GM23338 (cell line): ENCODE measurements around the gene NINL. TPM values are rescaled to one million over a fixed set of nuclear protein-coding genes. Genes with fewer than 3 reads are reported as not detected.

Experiments used
- ATAC-seq: fragments of 200-7000 bp; cut with Tn5 transposase; 3 replicates; pipeline ENCODE4 v1.9.1; 2020
- DNase-seq: peaks from one replicate; pipeline ENCODE4 v3.0.0-alpha.2; 2015; ENCODE audit warnings: low spot score
- H2AFZ ChIP-seq: fragments of 200-600 bp; sonication (generic); 2 replicates; pipeline ENCODE4 v1.8.0; 2016; ENCODE audit warnings: antibody characterized with exemption, mild to moderate bottlenecking, moderate library complexity
- H3F3A ChIP-seq: fragments of 200-600 bp; sonication (generic); replicated peaks from 2 replicates; pipeline ENCODE4 v1.8.0; 2017; ENCODE audit warnings: antibody characterized with exemption, mixed run types, low read depth
- H3K27ac ChIP-seq: fragments of 200-600 bp; sonication (generic); 2 replicates; pipeline ENCODE4 v1.6.1; 2016; ENCODE audit warnings: low read depth
- H3K27me3 ChIP-seq: fragments of 200-600 bp; sonication (generic); 2 replicates; pipeline ENCODE4 v1.8.0; 2016; ENCODE audit warnings: mild to moderate bottlenecking, mixed run types, moderate library complexity; ENCODE audit not compliant: insufficient read depth
- H3K36me3 ChIP-seq: fragments of 200-600 bp; sonication (generic); 2 replicates; pipeline ENCODE4 v1.8.0; 2016; ENCODE audit warnings: mild to moderate bottlenecking; ENCODE audit not compliant: insufficient read depth
- H3K4me1 ChIP-seq: fragments of 200-600 bp; sonication (generic); 2 replicates; pipeline ENCODE4 v1.8.0; 2016; ENCODE audit warnings: mild to moderate bottlenecking, moderate library complexity; ENCODE audit not compliant: insufficient read depth
- H3K4me2 ChIP-seq: fragments of 200-600 bp; sonication (generic); 2 replicates; pipeline ENCODE4 v1.7.1; 2017; ENCODE audit warnings: mixed run types
- H3K4me3 ChIP-seq: fragments of 200-600 bp; sonication (generic); 2 replicates; pipeline ENCODE4 v1.6.1; 2016; ENCODE audit warnings: mixed run types
- H3K79me2 ChIP-seq: fragments of 200-600 bp; sonication (generic); replicated peaks from 2 replicates; pipeline ENCODE4 v1.8.0; 2017; ENCODE audit warnings: mild to moderate bottlenecking; ENCODE audit not compliant: insufficient read depth
- H3K9me2 ChIP-seq: fragments of 200-600 bp; sonication (generic); 2 replicates; pipeline ENCODE4 v1.8.0; 2017; ENCODE audit not compliant: insufficient read depth
- H4K20me1 ChIP-seq: fragments of 200-600 bp; sonication (generic); replicated peaks from 2 replicates; pipeline ENCODE4 v1.8.0; 2017; ENCODE audit warnings: mild to moderate bottlenecking; ENCODE audit not compliant: insufficient read depth
- H3K27ac Mint-ChIP-seq: 2 replicates; pipeline ENCODE4 v1.8.0; 2020; ENCODE audit warnings: inconsistent platforms, mild to moderate bottlenecking, moderate library complexity, mixed read lengths
- H3K27me3 Mint-ChIP-seq: 3 replicates; pipeline ENCODE4 v1.8.0; 2022; ENCODE audit warnings: low read depth, mild to moderate bottlenecking, moderate library complexity, mixed read lengths, inconsistent platforms; ENCODE audit not compliant: insufficient read depth, poor library complexity
- H3K36me3 Mint-ChIP-seq: 3 replicates; pipeline ENCODE4 v1.8.0; 2021; ENCODE audit warnings: low read depth, mild to moderate bottlenecking, inconsistent platforms, moderate library complexity, mixed read lengths
- H3K4me1 Mint-ChIP-seq: 3 replicates; pipeline ENCODE4 v1.8.0; 2020; ENCODE audit warnings: mild to moderate bottlenecking, inconsistent platforms, mixed read lengths
- H3K4me3 Mint-ChIP-seq: 3 replicates; pipeline ENCODE4 v1.8.0; 2021; ENCODE audit warnings: moderate library complexity, mild to moderate bottlenecking, inconsistent platforms, mixed read lengths
- H3K9me3 Mint-ChIP-seq: 3 replicates; pipeline ENCODE4 v1.8.0; 2020; ENCODE audit warnings: moderate library complexity, mild to moderate bottlenecking, inconsistent platforms, mixed read lengths
- CREB1 ChIP-seq: fragments of 250-450 bp; sonication (Bioruptor Pico); IDR thresholded peaks from 2 replicates; pipeline ENCODE4 v1.5.0; 2020; ENCODE audit warnings: low read depth, mild to moderate bottlenecking, moderate library complexity
- CTCF ChIP-seq, 2 experiments: fragments of 200-600 bp in 1 of 2; sonication (generic) in 1 of 2; conservative IDR thresholded peaks; 2 replicates each; pipeline versions ENCODE4 v1.5.1 to v1.6.1; 2016 to 2017; ENCODE audit warnings: antibody characterized with exemption in 2 of 2, low read depth in 2 of 2, mild to moderate bottlenecking in 2 of 2, moderate library complexity in 1 of 2
- ETS1 ChIP-seq: IDR thresholded peaks from 2 replicates; pipeline ENCODE4 v1.6.1; 2016; ENCODE audit warnings: antibody characterized with exemption
- EZH2 ChIP-seq: fragments of 200-600 bp; sonication (generic); IDR thresholded peaks from one replicate; pipeline ENCODE4 v1.8.0; 2017; ENCODE audit warnings: antibody characterized with exemption, mild to moderate bottlenecking, low read depth; ENCODE audit not compliant: unreplicated experiment
- EZH2phosphoT487 ChIP-seq: fragments of 200-600 bp; sonication (generic); IDR thresholded peaks from one replicate; pipeline ENCODE4 v1.8.1; 2018; ENCODE audit warnings: antibody characterized with exemption; ENCODE audit not compliant: unreplicated experiment
- JUNB ChIP-seq: IDR thresholded peaks from one replicate; pipeline ENCODE4 v1.6.1; 2016; ENCODE audit warnings: antibody characterized with exemption; ENCODE audit not compliant: unreplicated experiment
- NANOG ChIP-seq: IDR thresholded peaks from 2 replicates; pipeline ENCODE4 v1.6.1; 2016; ENCODE audit warnings: antibody characterized with exemption, borderline replicate concordance
- POLR2AphosphoS5 ChIP-seq: IDR thresholded peaks from 2 replicates; pipeline ENCODE4 v1.6.1; 2016; ENCODE audit warnings: antibody characterized with exemption, low read depth
- REST ChIP-seq: IDR thresholded peaks from one replicate; pipeline ENCODE4 v1.6.1; 2018; ENCODE audit warnings: antibody characterized with exemption; ENCODE audit not compliant: unreplicated experiment
- STAT1 ChIP-seq: IDR thresholded peaks from one replicate; pipeline ENCODE4 v1.6.1; 2016; ENCODE audit warnings: antibody characterized with exemption; ENCODE audit not compliant: unreplicated experiment
- ZNF114 ChIP-seq: fragments of 250-450 bp; sonication (Bioruptor Pico); IDR thresholded peaks from 2 replicates; pipeline ENCODE4 v1.5.0; 2020; ENCODE audit warnings: mild to moderate bottlenecking, moderate library complexity
- ZNF331 ChIP-seq: fragments of 250-450 bp; sonication (Bioruptor Pico); IDR thresholded peaks from 2 replicates; pipeline ENCODE4 v1.5.0; 2020; ENCODE audit warnings: low read depth, mild to moderate bottlenecking, moderate library complexity
- ZNF462 ChIP-seq: fragments of 250-450 bp; sonication (Bioruptor Pico); IDR thresholded peaks from 2 replicates; pipeline ENCODE4 v1.5.0; 2020; ENCODE audit warnings: mild to moderate bottlenecking, moderate library complexity
- polyA plus RNA-seq: library from polyadenylated mRNA; unstranded; fragments of >200 nt; fragmentation: Nextera tagmentation; extraction: Ambion mirVana; gene quantifications from 2 replicates; pipeline ENCODE4 v1.2.1, GENCODE V29; 2016
- total RNA-seq: library from RNA; depleted of rRNA; stranded (reverse); fragments of >200 nt; shearing (Covaris generic); gene quantifications from 2 replicates; pipeline ENCODE4 v1.2.3, GENCODE V29; 2014

NINL gene
- total and polyA plus RNA-seq, 2 experiments from 2014 or later, result 18.0 to 31.2 TPM

GRCh38 chr20:25563876-25564275 is 21.5 kb downstream of the NINL start:
- Mint-ChIP-seq H3K27ac (no peak overlapping the region), H3K9me3 (peaks cover 28% of the 10 kb centered on the region), H3K4me1 (peaks cover 31% of the 10 kb centered on the region), H3K27me3 (no peaks in the 10 kb centered on the region), H3K36me3 (peaks cover 54% of the 10 kb centered on the region), H3K4me3 (no peak overlapping the region)
- Histone ChIP-seq H3F3A (no peaks in the 10 kb centered on the region), H3K4me3 (no peak overlapping the region), H3K36me3 (peaks cover 6% of the 10 kb centered on the region; the same call in 1 of the 2 replicates), H3K4me2 (no peak overlapping the region), H2AFZ (no peak overlapping the region), H3K4me1 (peaks cover 9% of the 10 kb centered on the region; the same call in 1 of the 2 replicates), H3K79me2 (peaks cover 76% of the 10 kb centered on the region), H3K27me3 (no peaks in the 10 kb centered on the region), H4K20me1 (no peaks in the 10 kb centered on the region; the same call in 1 of the 2 replicates), H3K27ac (no peak overlapping the region), H3K9me2 (no peaks in the 10 kb centered on the region)
- no peak for DNase-seq
- no peak for ATAC-seq
- TF ChIP-seq EZH2 (no peak), POLR2AphosphoS5 (no peak), ZNF331 (CRISPR knock-in tag) (no peak), CREB1 (CRISPR knock-in tag) (no peak), REST (no peak), JUNB (no peak), CTCF (conservative IDR thresholded peaks at IDR 0.05; ENCODE audit: low read depth in 2 of 2) (no peak), STAT1 (no peak), ETS1 (no peak), NANOG (no peak), ZNF114 (CRISPR knock-in tag) (no peak), ZNF462 (CRISPR knock-in tag) (no peak), EZH2phosphoT487 (no peak)
